HG02798 (cell line): ENCODE data around the gene SLC19A2.

Experiments
- ATAC-seq: cut with Tn5 transposase; IDR thresholded peaks from one replicate; pipeline ENCODE4 v1.9.1; 2021; ENCODE audit warnings: mild to moderate bottlenecking; ENCODE audit not compliant: unreplicated experiment, poor library complexity

SLC19A2 gene

DNA sequence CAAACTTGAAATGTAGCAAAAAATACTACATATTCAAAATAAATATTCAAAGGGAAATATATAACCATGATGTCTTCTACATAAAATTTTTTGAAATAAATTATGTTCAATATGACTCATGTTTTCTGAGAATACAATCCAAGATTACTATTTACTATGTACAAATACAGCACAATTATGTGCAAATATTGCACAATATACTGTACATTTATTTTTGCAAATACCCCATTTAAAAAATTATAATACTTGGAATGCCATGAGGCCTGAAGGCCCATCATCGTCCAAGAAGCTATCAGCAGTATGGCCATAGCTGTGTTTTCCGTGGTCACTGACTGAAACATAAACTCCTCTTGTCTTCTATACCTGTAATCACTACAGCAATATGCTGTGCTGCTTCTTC lies 70.8 kb downstream of the SLC19A2 start:
- ATAC-seq = no peak
